Coronary artery (tissue), 2 donors: ENCODE data around the gene SMIM11.
"Not testable (repeated sequence)": the region's sequence is repeated elsewhere in the genome, so short reads cannot be mapped to it uniquely, and the experiment has no call there.

Experiments used
- DNase-seq: peaks from one replicate; pipeline ENCODE4 v3.0.0-alpha.2; 2017; ENCODE audit warnings: low spot score
- H3K27ac ChIP-seq, 2 donors: fragments of 200-600 bp; sonication (generic); one replicate each; pipeline ENCODE4 v1.5.1; 2016 to 2019
- H3K4me3 ChIP-seq: fragments of 200-600 bp; sonication (generic); 2 replicates; pipeline ENCODE4 v1.5.1; 2016; ENCODE audit warnings: mild to moderate bottlenecking, moderate library complexity

Gene SMIM11

GRCh38 chr21:34383724-34384415 lies 8.6 kb downstream of the SMIM11 start:
- H3K4me3 ChIP-seq, H3K27ac ChIP-seq, DNase-seq: not testable (repeated sequence)

GRCh38 chr21:34400522-34400921 lies 25.2 kb downstream of the SMIM11 start:
- not testable (repeated sequence) for H3K27ac ChIP-seq, DNase-seq, H3K4me3 ChIP-seq

- not testable (repeated sequence) for H3K4me3 ChIP-seq, H3K27ac ChIP-seq, DNase-seq
Observed at GRCh38 chr21:34404742-34405141, 29.4 kb downstream of the SMIM11 start.

- H3K4me3 ChIP-seq, DNase-seq, H3K27ac ChIP-seq: not testable (repeated sequence)
Observed at GRCh38 chr21:34405686-34406085, 30.4 kb downstream of the SMIM11 start.

DNA sequence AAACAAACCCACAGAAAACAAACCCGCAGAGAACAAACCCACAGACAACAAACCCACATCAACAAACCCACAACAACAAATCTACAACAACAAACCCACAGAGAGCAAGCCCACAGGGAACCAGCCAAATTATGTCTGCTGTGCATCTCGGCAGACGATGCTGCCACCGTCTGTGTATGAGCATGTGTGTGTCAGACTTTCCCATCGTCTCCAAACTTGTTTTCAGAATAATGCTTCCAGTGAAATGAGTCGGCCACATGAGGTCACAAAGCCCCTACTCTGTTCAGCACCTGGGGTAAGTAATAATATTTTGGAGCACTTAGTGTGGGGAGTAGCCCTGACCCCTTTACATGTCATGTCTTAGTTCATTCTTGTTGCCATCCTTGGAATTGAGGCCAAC lies 30.8 kb downstream of the SMIM11 start:
- H3K4me3 ChIP-seq, DNase-seq, H3K27ac ChIP-seq: not testable (repeated sequence)

- H3K4me3 ChIP-seq, DNase-seq, H3K27ac ChIP-seq: not testable (repeated sequence)
Observed at GRCh38 chr21:34406676-34407075, 31.4 kb downstream of the SMIM11 start.

- DNase-seq, H3K4me3 ChIP-seq: not testable (repeated sequence)
Observed at GRCh38 chr21:34407294-34407693, 32.0 kb downstream of the SMIM11 start.

DNA sequence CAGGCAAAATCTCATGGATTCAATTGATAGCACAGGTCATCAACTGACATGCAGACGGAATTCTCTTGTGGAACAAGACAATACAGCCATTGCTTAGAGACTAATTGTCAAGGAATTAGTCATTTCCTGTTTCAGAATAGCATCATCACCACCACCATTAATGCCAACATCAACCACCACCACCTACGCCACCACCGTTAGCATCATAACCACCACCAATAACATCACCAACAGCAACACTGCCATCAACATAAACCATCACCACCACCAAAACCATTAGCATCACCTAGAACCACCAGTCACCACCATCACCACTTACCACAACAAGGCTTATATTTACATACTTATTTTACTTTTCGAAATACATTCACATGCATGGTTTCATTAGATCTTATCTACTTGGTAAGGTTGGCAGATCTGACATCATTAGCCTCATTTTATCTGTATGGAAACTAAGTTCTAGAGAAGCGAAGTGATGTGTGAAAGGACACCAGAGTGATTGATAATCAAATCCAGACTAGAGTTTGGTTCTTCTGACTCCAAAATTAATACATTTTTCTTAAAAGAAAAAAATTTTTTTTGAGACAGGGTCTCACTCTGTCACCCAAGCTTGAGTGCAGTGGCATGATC lies 42.3 kb downstream of the SMIM11 start:
- not testable (repeated sequence) for H3K4me3 ChIP-seq, H3K27ac ChIP-seq, DNase-seq

More at GRCh38 chr21:34407294-34407693, 32.0 kb downstream of the SMIM11 start:
- H3K27ac ChIP-seq: not testable (repeated sequence)

DNA sequence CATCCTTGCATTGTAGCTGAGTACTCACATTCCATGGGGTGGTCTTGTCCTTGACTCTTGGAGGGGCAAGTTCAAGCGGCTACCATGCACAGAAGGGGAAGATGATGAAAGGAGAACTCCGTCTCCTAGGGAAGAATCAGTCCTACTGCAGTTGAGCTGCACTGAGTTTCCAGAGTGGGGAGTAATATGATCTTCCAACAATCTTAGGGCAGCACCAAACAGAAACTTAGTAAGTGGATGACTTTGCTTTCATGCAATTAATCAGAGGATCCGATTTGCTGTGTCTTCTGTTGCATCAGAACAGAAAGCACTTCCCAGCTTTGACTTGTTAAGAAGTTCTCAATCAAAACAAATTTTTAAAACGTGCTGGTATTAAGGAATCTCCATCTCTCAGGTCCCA lies 48.5 kb downstream of the SMIM11 start, which contains the start of gene SMIM34:
TSS of gene SMIM34 (minus strand) at position 147 of the 400 bp plus-strand sequence. CDS start at position 35, 112 bp downstream.
- H3K27ac ChIP-seq, DNase-seq, H3K4me3 ChIP-seq: not testable (repeated sequence)

DNA sequence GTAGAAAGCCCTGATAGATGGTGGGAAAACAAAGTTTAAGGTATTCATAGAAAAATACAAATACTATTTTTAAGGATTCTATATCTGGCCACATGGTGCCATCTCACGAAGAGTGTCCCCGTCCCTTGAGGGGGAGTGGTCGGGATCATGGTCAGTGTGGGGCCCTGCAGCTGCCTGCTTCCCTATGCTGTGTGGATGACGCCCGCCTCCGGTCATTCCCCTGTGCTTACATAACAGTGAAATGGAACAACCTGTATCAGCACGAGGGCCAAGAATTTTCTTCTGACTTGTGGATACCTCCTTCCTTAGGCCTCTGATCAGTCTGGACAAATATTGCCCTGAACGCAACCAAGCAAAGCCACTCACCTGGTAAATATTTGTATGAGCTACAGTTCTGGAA lies 52.0 kb downstream of the SMIM11 start:
- not testable (repeated sequence) for H3K4me3 ChIP-seq, DNase-seq, H3K27ac ChIP-seq

GRCh38 chr21:34428441-34428840 lies 53.1 kb downstream of the SMIM11 start:
- not testable (repeated sequence) for H3K27ac ChIP-seq, H3K4me3 ChIP-seq, DNase-seq

- H3K4me3 ChIP-seq, H3K27ac ChIP-seq, DNase-seq: not testable (repeated sequence)
Observed at GRCh38 chr21:34429710-34430109, 54.4 kb downstream of the SMIM11 start.
